ENCODE data around the gene RMND1.

RMND1 gene

GRCh38 chr6:151451950-151452749 lies at the start of gene RMND1:
Gene RMND1, minus strand, starts transcription at chr6:151452126. Its CDS starts 6,315 bp downstream, at chr6:151445811.
- no peak for TF ChIP-seq CTCF (IDR thresholded peaks at IDR 0.05; ENCODE audit: insufficient read depth, missing control alignments)
- FAIRE-seq (peak; percentile 55), DNase-seq (ENCODE audit: insufficient read length, low spot score) (peak; percentile 53)

- TF ChIP-seq CTCF (IDR thresholded peaks at IDR 0.05; ENCODE audit: insufficient read depth, missing control alignments), result no peak
- no peak for FAIRE-seq
- DNase-seq (ENCODE audit: insufficient read length, low spot score), result no peak
Measured at GRCh38 chr6:151499551-151499950, 47.6 kb upstream of the RMND1 start.

GRCh38 chr6:151498327-151498726 lies 46.4 kb upstream of the RMND1 start:
- TF ChIP-seq CTCF (IDR thresholded peaks at IDR 0.05; ENCODE audit: insufficient read depth, missing control alignments), result no peak

GRCh38 chr6:151497905-151498304 lies 46.0 kb upstream of the RMND1 start:
- no peak for FAIRE-seq
- no peak for DNase-seq (ENCODE audit: insufficient read length, low spot score)

More at GRCh38 chr6:151498327-151498726, 46.4 kb upstream of the RMND1 start:
- DNase-seq (ENCODE audit: insufficient read length, low spot score) (no peak), FAIRE-seq (no peak)

GRCh38 chr6:151495380-151495779 lies 43.5 kb upstream of the RMND1 start:
- FAIRE-seq, result no peak
- TF ChIP-seq CTCF (IDR thresholded peaks at IDR 0.05; ENCODE audit: insufficient read depth, missing control alignments), result no peak
- DNase-seq (ENCODE audit: insufficient read length, low spot score), result no peak

More at GRCh38 chr6:151497905-151498304, 46.0 kb upstream of the RMND1 start:
- TF ChIP-seq CTCF (IDR thresholded peaks at IDR 0.05; ENCODE audit: insufficient read depth, missing control alignments), result no peak

GRCh38 chr6:151494936-151495320 lies 43.0 kb upstream of the RMND1 start:
- FAIRE-seq (no peak), DNase-seq (ENCODE audit: insufficient read length, low spot score) (no peak)
- no peak for TF ChIP-seq CTCF (IDR thresholded peaks at IDR 0.05; ENCODE audit: insufficient read depth, missing control alignments)

- no peak for FAIRE-seq
- DNase-seq (ENCODE audit: insufficient read length, low spot score), result no peak
Measured at GRCh38 chr6:151494235-151494935, 42.5 kb upstream of the RMND1 start.

More at GRCh38 chr6:151494235-151494935, 42.5 kb upstream of the RMND1 start:
- no peak for TF ChIP-seq CTCF (IDR thresholded peaks at IDR 0.05; ENCODE audit: insufficient read depth, missing control alignments)
